HTERT RPE-1 (cell line): ENCODE data around the gene METAP1.
"Not testable (repeated sequence)": the region's sequence is repeated elsewhere in the genome, so short reads cannot be mapped to it uniquely, and the experiment has no call there.

Experiments used
- in situ Hi-C: fragments of 300-500 bp; cut with MboI; formaldehyde crosslinking; loops from 4 replicates; pipeline ENCODE4 v1.14.3; 2020; ENCODE audit warnings: low sequenced_read_pairs

The METAP1 gene

DNA sequence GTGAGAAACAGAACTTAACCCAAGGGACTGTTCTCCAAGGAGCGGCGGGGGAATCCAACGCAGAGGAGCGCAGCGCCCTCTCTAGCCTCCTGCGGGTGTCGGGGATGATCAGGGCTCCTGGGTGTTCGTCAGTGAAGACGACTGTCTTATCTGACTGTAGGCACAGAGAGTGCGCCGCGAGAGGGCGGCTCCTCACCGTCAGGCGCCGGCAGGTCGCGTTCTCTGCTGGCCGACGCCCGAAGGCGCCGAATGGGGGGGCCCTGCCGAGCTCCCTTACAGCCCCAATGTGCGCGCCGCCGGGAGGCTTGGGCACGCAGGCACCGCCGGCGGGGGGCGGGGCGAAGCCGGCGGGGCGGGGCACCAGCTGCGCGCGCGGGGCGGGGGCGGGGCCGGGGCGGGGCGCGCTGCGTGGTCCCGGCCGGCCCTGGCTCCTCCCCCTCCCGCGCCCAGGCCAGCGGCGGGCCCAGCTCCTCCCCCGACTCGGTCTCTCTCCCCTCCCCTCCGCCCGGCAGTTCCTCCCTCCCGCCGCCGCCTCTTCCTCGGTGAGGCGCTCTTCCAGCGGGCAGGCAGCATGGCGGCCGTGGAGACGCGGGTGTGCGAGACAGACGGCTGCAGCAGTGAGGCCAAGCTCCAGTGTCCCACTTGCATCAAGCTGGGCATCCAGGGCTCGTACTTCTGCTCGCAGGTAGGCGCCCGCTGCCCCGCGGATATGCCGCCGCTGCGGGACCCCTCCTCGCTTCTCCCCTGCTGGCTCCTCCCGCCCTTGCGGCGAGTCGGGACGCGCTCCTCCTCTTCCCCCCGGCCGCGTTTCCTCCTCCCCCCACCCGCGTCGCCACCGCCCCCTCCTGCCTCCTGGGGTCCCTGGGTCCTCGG lies at the start of gene METAP1:
TSS of gene METAP1 (plus strand) at position 539 of the 873 bp plus-strand sequence. CDS start at position 572, 33 bp downstream.
- in situ Hi-C loops: no loop called here

DNA sequence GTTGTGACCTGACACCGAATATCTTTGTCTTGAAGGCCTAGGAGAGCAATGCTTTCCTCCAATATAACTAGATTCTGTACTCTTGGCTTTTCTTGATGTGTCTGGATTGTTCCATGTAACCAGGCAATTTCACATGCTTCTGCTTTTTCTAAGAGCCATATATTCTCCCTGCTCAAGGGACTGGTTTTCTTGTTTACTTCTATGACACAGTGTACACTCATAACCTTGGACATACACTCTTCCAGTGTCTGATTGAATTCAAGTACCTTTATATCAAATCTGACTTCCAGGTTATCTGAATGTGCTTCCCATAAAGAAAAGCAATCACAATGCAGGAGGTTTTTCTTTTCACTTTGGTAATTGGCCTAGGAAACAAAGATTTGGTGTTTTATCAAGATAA lies 49.2 kb upstream of the METAP1 start:
- in situ Hi-C loops: no loop called here

DNA sequence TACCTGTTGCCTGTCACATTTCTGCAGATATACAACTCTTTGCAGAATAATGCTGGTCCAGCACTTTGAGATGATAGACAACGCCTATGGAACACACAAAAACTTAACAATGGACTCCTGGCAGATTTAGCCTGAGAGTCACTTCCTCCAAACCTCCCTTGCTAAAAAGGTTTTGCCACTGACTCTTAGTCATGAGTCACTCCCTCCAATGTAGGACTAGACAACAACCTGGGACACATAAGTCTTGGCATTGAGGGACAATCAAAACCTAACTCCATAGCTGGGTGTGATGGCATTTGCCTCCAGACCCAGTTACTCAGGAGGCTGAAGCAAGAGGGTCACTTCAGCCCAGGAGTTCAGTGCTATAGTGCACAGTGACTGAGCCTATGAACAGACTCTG lies 44.6 kb upstream of the METAP1 start:
- in situ Hi-C loops: no loop called here

DNA sequence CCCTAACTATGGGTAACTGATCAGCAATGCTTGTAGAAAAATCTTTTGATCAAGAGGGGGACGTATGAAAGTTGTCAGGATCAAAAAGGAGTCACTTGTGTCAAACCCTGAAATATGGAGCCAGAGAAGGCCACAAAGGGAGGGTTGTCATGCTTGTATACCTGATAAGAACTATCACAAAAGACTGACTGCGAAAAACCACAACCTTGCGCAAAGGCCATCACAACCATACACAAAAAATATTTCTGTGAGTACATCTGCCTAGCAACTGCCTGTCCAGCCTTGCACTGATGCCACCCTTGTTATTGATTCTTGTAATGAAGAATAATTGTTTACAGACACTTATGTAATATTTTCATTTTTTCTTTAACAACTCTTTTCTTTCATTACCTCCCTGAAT lies 43.8 kb upstream of the METAP1 start:
- in situ Hi-C loops: no loop called here

DNA sequence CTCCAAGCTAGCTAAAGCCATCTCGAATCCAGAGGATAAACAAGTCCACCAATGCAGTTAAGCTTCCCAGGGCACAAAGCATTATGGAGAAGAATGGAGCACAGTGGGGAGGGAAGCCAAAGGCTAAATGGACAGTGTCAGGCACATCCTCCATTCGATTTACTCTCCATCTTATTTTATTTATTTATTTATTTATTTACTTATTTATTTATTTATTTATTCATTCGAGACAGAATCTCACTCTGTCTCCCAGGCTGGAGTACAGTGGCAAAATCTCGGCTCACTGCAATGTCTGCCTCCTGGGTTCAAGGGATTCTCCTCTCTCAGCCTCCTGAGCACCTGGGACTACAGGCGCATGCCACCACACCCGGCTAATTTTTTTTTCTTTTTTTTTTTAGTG lies 40.3 kb upstream of the METAP1 start:
- in situ Hi-C loops: no loop called here

DNA sequence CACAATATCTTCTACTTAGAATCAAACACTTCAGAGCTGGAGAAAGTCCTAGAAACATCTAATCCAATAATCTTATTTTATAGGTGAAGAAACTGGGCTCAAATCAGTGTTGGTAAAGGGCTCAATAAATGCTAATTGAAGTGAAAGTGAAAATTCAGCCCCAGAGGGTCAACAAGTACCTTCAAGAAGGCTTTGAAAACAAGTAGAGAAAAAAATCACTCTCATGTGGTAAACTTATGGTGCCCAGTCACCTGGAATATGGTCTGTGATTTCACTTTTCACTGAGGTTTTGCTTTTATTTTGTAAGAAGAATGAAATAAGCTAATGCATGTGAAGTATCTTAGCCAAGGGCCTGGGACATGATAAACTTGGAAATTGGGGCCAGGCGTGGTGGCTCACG lies 37.5 kb upstream of the METAP1 start:
- in situ Hi-C loops: no loop called here

DNA sequence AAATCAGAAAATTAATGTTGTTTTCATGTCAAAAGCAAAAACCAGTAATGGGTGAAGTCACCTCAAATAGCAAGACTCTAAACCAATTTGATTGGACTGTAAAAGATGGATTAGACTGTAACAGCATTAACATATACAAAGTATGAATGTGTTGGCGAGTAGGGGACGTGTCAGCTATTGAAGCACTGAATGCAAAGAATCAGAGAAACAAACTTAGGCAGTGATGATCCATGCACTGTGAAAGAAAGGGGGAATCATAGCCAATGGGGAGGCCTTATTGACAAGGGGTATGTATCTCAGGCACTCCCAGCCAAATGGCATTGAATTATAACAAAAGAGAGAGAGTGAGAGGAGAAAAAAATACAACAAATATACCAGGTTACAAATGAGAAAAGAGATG lies 36.1 kb upstream of the METAP1 start:
- in situ Hi-C loops: no loop called here

DNA sequence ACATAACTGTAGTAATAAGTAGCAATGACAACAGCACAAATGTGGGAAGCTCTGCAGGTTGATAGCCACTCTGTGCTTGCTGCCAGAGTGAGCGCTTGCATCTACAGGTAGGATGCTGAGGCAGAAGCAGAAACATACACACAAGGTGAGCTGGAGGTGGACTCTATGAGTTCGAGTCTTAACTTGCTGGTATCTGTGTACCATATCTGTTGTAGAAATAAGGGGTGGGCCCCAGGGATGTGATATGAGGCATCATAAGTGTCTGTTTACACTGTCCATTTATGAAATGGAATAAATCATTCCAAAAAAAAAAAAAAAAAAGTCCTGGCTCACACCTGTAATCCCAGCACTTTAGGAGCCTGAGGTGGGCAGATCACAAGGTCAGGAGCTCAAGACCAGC lies 33.8 kb upstream of the METAP1 start:
- in situ Hi-C loops: no loop called here

DNA sequence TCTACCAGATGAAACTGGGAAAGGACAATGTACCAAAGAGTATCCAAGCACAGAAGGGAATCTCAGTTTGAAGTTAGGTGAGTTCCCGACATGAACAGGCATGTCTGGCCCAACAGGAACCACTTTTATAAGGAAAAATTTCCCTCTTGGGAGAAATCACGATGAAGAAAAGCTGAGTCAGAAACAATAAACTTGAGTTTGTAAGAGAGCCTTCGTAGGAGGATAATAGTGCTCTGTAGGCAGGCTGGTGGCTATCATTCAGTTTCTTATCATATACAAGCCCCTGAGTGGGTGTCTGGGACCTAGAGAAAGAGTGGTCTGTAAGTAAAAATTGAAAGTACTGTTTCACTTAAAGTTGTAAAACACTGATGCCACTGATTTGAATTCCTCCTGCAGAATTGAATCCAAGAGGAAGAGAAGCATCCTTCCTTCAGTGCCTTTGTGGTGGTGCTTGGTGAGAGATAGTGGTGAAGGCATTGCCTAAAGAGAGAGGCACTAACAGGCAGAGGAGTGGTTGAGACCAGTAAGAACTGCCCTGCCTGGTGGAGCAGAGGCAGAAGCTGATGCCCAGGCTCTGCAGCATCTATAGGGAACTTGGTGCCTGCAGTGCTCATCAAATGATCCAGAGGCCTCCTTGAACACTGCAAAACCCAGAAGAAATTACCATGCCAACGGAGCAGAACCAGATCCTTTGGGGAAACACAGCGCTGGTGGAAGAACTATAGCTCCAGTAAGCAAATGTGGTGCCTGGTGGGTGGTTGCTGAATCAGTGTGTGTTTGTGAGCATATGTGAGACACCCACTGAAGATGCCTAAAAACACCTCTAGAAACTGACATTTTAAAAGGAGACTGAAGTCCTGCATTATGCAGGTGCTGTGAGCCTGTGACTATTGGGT lies 31.7 kb upstream of the METAP1 start:
- in situ Hi-C loops: no loop called here

DNA sequence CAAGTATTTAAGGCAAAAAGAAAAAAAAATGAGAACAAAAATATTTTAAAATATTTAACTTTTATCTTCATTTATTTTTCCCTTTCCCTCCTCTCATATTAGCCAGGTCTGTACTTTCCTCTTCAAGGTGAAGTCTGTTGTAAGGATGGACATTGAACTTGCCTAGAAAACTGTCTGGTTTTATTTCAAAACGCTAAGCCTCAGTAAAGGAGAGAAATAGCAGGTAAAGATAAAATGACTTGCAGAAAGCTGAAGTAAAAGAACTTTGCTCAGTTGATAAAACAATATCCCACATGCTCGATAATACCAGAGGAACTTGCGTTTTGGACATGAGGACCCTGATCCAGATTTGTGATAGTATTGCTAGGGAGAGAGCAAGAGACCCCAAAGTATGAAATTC lies 28.6 kb upstream of the METAP1 start:
- in situ Hi-C loops: no loop called here

DNA sequence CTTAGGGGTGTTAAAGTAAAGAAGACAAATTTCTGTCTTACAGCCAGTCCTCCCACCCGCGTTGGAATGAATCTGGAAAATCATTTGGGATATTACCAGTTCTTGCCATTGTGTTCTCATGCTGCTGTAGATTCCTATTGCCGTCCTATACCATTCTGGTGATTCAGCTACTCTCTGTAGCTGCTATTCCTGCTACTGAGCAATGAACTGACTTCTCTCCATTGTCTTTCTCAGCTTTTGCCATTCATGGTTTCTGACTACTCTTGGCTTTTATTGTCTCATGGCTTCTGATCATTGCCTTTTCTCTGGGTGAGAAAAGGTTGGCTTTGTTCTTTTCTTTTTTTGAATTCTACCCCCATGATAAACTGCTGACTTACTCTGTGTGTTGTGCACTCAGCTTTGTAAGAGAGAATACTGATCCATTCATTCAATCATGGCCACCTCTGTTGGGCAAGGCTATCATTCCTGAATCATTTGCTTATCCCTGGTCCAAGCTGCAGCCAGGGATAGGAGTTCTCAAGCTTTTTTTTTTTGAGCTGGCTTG lies 27.7 kb upstream of the METAP1 start:
- in situ Hi-C loops: no loop called here

DNA sequence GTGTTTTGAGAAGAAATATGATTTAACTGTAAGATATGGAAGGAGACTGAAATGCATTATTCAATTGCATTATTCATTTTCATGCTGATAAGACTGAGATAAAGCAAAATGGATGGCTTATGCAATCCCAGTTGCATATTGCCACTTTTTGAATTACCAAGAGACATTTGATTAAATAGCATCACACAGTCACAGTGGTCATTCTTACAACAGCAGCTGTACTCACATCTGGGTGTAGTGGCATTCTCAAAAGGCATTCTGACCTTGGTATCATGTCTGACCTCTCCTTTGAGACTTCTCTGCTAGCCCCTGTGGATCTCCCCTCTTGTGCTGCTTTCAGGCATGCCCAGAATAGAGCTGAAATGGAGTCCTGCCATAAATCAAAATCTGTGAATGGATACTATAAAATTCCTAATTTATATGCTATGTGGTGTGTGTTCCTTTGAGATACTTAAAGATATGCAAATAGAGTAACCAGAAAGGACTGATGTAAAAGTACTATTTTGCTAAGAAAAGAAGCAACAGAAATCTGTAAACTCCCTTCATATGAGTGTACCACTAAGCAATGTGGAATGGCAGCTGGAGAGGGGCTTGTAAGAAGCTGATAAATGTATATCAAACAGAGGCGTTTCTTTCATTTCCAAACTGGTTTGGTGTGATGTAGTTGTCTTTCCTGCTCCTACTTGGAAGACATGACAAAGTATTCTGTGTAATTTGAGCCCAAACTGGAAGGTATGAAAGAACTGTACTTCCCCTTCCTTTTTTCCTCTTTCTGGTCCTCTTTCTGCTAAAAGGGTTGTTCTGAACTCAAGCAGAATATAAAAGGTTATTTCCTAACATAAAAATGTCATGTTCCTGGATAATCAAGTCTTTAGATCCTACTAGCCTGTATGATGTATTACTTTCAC lies 25.4 kb upstream of the METAP1 start:
- in situ Hi-C loops: no loop called here

DNA sequence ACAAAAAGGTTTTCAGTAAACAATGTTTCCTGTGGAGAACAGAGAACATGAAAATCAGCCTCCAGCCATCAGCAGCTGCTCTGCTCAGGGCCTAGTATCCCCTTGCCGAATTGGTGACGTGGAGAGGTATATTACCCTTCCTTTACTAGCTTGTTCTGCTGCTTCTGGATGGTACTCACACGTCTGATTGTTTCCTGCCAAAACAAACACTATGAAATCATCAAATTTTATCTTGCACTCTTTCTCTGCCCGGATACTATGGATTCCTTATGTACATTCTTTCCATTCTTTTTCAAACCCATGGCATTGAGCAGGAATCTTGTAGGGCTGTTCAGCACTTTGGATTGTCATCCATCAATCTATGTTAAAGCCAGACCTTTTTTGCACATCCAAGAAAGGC lies 18.8 kb upstream of the METAP1 start:
- in situ Hi-C loops: no loop called here

DNA sequence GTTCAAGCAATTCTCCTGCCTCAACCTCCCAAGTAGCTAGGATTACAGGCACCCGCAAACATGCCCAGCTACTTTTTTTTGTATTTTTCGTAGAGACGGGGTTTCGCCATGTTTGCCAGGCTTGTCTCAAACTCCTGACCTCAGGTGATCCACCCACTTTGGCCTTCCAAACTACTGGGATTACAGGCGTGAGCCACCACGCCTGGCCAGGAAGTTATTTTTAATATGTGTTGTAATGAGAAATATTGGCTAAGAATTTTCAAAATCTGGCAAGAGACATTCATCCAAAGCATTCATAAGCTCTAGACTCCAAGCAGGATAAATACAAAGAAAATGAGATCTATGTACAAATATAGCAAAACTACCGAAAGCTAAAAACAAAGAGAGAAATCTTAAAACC lies 18.0 kb upstream of the METAP1 start:
- in situ Hi-C loops: no loop called here

DNA sequence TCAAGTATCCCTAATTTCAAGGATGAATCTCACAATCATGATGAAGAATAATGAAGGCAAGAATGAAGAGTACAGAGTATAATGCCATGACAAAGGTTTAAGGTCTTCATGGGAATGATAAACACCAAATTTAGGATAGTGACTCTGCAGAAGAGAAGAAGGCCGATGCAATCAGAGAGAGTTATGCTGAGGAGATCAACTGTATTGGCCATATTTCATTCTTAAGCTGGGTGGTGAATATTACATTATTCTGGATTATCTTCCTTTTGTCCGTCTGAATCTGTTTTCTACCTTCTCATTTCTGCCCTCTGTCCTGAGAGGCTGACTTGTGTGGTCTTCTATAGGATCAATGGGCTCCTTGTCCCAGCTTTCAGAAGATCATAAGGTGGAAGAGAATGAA lies 7.8 kb upstream of the METAP1 start:
- in situ Hi-C loops: no loop called here

DNA sequence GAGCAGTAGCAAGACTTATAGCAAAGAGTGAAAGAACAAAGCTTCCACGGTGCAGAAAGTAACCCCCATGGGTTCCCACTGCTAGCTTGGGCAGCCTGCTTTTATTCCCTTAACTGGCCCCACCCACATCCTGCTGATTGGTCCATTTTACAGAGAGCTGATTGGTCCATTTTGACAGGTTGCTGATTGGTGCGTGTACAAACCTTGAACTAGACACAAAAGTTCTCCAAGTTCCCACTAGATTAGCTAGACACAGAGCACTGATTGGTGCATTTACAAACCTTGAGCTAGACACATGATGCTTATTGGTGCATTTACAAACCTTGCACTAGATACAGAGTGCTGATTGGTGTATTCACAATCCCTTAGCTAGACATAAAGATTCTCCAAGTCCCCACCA lies 2.7 kb upstream of the METAP1 start:
- in situ Hi-C loops: not testable (repeated sequence)

DNA sequence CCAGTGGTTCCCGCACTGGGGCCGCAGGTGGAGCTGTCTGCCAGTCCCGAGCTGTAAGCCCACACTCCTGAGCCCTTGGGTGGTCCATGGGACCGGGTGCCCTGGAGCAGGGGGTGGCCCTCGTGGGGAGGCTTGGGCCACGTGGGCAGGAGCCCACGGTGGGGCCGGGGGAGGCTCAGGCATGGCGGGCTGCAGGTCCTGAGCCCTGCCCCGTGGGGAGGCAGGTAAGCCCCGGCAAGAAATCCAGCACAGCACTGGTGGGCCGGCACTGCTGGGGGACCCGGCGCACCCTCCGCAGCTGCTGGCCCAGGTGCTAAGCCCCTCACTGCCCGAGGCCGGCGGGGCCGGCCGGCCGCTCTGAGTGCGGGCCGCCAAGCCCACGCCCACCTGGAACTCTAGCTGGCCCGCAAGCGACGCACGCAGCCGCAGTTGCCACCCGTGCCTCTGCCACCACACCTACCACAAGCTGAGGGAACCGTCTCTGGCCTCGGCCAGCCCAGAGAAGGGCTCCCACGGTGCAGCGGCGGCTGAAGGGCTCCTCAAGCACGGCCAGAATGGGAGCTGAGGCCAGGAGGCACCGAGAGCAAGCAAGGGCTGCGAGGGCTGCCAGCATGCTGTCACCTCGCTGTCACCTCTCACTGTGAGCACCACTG lies 2.0 kb upstream of the METAP1 start:
- in situ Hi-C loops: no loop called here

DNA sequence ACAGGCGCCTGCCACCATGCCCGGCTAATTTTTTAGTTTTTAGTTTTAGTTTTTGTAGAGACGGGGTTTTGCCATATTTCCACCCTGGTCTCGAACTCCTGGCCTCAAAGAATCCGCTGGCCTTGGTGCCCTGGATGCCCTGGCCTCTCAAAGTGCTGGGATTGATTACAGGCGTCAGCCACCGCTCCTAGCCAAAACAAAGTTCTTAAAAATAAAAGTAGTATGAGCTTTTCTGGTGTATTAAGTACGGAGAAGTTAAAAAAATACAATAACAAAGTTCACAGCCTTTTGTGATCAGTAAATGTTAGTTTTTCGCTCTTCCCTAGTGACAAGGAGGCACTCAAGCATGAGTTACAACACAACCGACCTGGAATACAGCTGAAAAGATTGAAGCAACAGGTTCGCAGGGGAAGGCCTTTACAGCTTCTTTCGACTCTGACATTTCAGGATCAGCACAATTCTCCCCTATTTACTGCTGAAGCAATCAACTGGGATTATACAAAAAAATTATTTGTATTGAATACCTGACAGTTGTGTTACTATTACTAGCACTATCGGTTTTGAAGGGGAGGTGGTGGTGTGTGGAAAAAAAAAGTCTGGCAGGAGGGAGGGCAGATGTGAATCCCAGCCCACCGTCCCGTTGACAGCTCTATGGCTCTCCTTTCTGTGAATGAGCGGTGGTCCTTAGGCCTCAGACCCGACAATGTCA lies 893 bp upstream of the METAP1 start:
- in situ Hi-C loops: no loop called here

DNA sequence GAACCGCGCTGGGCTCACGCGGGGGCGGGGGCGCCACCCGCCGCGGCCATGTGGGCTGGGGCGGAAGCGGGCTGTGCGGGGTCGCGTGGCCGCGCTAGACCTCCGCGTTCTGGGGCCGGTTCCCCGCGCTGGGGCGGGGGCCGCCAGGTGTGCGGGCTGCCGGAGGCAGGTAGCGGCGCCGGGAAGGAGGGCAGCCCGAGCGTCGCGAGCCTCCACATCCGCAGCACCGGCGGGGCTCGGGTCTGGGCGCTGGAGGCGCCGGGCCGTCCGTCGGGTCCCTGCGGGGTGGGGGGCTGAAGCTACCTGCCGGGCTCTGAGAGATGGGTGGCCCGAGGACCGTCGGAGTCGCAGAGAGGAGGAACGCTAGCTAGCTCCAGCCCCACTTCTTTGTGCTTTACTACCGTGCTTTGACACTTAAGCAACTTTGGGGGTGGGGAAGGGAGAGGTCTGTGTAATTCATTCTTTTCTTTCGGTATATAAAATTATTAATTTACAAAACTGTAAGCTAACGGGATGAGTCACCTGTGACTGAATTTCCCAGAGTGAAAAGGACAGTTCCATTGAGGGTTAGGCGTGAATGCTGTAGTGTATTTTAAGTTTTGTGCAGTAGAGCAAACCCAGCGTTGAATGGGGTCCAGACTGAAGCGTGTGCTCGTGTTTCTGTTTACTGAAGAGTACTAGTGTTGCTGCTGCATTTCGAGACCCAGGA lies 689 bp downstream of the METAP1 start:
- in situ Hi-C loops: no loop called here
